Ramos (cell line): Measurements from ENCODE around the gene ERN2.

Experiments used
- in situ Hi-C: fragments of 300-500 bp; cut with MboI; formaldehyde crosslinking; loops from one replicate; pipeline ENCODE4 v1.14.3; 2022; ENCODE audit warnings: low sequenced_read_pairs; ENCODE audit not compliant: unreplicated experiment

Gene ERN2

DNA sequence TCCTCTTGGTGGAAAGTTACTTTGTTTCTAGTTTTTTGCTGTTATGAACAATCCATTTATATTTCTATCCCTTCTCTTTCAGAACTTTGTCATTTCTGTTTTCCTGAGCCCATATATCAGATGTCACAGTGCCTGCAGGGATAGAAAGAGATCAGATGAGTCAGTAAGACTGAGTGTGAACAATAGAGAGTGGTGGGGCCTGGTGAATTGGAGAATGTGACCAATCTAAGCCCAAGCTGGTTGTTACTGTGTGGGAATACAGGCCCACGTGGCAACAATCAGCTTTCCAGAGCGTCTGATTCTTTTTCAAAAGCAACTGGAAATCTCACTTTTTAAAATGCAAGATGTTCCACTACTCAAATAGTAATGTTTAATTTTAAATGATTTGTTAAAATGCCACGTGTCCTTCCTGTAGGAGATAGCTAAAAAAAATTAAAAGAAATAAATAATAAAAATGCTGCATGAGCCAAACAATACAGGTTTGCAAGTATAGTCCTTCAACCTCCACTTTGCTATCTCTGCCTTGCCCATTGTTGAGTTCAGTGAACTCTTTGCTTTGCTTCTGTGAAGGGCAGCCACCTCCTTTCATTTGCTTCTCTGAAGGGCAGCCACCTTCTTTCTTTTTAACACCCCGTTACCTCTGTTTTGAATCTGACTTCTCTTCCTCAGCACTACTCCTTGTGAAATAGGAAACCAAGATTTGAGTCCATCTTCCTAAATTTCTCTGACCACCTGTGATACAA, 62.2 kb downstream of the ERN2 start:
- in situ Hi-C loops: no loop called here

DNA sequence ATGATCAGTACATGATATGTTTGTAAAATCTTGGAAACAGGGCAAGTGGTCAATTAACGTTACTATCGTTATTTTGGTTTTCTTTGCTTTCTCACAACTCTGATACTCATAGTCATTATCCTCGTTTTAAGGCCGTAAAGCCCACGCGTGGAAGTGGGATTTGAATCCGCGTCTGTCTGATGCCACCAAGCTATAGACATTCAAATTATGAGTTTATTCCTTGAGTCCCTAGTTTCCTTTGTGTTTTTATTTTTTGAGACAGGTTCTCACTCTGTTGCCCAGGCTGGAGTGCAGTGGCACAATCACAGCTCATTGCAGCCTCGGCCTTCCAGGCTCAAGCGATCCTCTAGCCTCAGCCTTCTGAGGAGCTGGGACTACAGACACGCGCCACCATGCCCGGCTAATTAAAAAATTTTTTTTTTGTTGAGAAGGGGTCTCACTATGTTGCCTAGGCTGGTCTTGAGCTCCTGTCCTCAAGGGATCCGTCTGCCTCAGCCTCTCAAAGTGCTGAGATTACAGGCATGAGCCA, 70.7 kb downstream of the ERN2 start:
- in situ Hi-C loops: no loop called here

DNA sequence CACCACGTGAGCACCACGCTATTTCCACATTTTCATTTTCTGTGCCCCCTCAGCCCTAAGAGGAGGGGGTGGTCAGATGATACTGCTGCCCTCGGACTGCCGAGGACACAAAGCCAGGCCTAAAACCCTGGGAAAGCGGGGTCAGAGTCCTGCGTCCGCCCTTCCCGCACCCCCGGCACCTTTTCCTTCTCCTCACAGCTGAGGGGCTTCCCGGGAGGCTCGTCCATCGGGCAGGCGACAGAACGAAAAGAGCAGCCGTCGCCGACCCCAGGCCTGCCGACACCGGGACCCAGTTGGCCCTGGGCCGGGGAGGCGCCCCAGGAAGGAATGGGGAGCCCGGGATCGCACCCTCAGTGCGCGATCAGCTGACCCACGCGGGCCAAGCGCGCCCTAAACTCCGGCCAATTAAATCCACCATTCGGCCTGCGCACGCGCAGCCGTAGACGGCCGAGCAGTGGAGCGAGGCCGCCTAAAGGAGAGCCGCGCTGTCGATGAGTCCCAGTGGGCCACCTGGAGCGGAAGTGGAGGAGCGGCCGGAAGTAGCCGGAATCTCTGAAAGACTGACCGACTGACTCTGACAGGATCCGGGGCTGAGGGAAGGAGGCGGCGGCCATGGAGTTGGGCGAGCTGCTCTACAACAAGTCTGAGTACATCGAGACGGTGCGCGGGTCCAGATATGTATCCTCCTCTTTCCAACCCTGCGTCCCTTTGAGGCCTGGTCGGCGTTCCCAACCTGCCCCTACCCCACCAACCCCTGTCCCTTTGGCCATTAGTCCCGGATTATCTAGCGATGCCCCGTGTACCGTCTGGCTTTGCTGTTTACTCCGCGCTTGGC, 71.9 kb downstream of the ERN2 start, which contains the start of the genes DCTN5 and PALB2:
Gene DCTN5, plus strand, starts transcription at position 536 of the 835 bp plus-strand sequence. Its CDS starts 77 bp downstream, at position 613.
Gene PALB2, minus strand, starts transcription at position 380 of the 835 bp plus-strand sequence. Its CDS starts 153 bp downstream, at position 227.
- in situ Hi-C loops: no loop called here

DNA sequence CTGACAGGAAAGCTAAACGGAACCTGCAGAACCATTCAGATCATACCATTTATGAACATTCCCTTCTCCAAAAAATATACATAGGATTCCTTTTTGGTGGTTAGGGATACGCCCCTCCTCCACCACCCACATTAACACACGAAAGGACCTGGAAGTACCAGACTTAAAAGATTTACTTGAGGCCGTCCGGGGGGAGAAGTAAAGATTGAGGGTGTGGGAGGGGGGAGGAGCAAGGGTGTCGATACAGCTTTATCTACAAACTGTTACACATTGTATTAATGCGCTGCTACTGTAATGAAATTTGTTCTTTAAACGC, 72.4 kb downstream of the ERN2 start:
- in situ Hi-C loops: no loop called here
